H1 (cell line): ENCODE results near the gene SMARCC2. TPM values are rescaled to one million over a fixed set of nuclear protein-coding genes. Genes with fewer than 3 reads are reported as not detected.

Source experiments
- CTCF ChIA-PET: fragments of 300-600 bp; sonication (Branson Sonifier 250); formaldehyde crosslinking; loops from one replicate; lab custom pipeline; 2021; ENCODE audit not compliant: partially characterized antibody; lab: Charles Lee
- POLR2A ChIA-PET: fragments of 300-600 bp; sonication (Branson Sonifier 250); formaldehyde crosslinking; loops from one replicate; lab custom pipeline; 2021; ENCODE audit warnings: inconsistent platforms; ENCODE audit not compliant: partially characterized antibody; lab: Charles Lee
- DNase-seq, 2 experiments: peaks; one replicate each; pipeline versions ENCODE4 v3.0.0 to v3.0.0-alpha.2; 2010 to 2022; ENCODE audit warnings: low spot score in 2 of 2, low read depth in 1 of 2, mixed read lengths in 1 of 2
- FAIRE-seq: peaks from 2 replicates; lab custom pipeline; 2011; peaks lifted over from hg19 to GRCh38; lab: Jason Lieb, UNC
- H2AFZ ChIP-seq: 2 replicates; pipeline ENCODE4 v1.8.1; 2012; ENCODE audit warnings: low read length, inconsistent platforms
- H2AK5ac ChIP-seq: 2 replicates; pipeline ENCODE4 v1.6.1; 2013; ENCODE audit warnings: low read depth, low read length
- H2BK120ac ChIP-seq: replicated peaks from 2 replicates; pipeline ENCODE3; 2013; ENCODE audit warnings: low read depth, low read length, inconsistent platforms
- H2BK12ac ChIP-seq: 2 replicates; pipeline ENCODE4 v1.6.1; 2013; ENCODE audit warnings: low read depth, low read length
- H2BK15ac ChIP-seq: 2 replicates; pipeline ENCODE4 v1.6.1; 2013; ENCODE audit warnings: low read length
- H2BK20ac ChIP-seq: 2 replicates; pipeline ENCODE4 v1.6.1; 2013; ENCODE audit warnings: low read length
- H2BK5ac ChIP-seq: 2 replicates; pipeline ENCODE4 v1.6.1; 2013; ENCODE audit warnings: low read depth, low read length
- H3K14ac ChIP-seq: 2 replicates; pipeline ENCODE4 v1.6.1; 2013; ENCODE audit warnings: inconsistent platforms; ENCODE audit not compliant: insufficient read length
- H3K18ac ChIP-seq: 2 replicates; pipeline ENCODE4 v1.6.1; 2013; ENCODE audit warnings: low read length; ENCODE audit errors: extremely low read depth
- H3K23ac ChIP-seq: 2 replicates; pipeline ENCODE4 v1.6.1; 2013; ENCODE audit warnings: inconsistent platforms; ENCODE audit not compliant: insufficient read length
- H3K23me2 ChIP-seq: 2 replicates; pipeline ENCODE4 v1.6.1; 2013; ENCODE audit warnings: low read depth, low read length
- H3K27ac ChIP-seq: 2 replicates; pipeline ENCODE4 v1.6.1; 2011; ENCODE audit warnings: low read depth, low read length, inconsistent platforms
- H3K27me3 ChIP-seq, 4 experiments: replicated peaks in 1 of 4; 1 replicate in 1 of 4; 2 replicates in 3 of 4; pipeline versions ENCODE4 v1.6.1 to v1.8.1; 2011 to 2013; ENCODE audit warnings: low read length in 3 of 4, mild to moderate bottlenecking in 3 of 4, inconsistent platforms in 2 of 4, mixed read lengths in 2 of 4, moderate library complexity in 1 of 4; ENCODE audit not compliant: control insufficient read depth in 3 of 4, insufficient read depth in 3 of 4; ENCODE audit errors: extremely low read depth in 1 of 4
- H3K36me3 ChIP-seq, 4 experiments: 2 replicates each; pipeline versions ENCODE4 v1.6.1 to v1.8.1; 2011 to 2013; ENCODE audit warnings: mild to moderate bottlenecking in 4 of 4, low read length in 3 of 4, moderate library complexity in 2 of 4, control low read depth in 1 of 4, inconsistent platforms in 1 of 4; ENCODE audit not compliant: insufficient read depth in 4 of 4, control insufficient read depth in 2 of 4
- H3K4ac ChIP-seq: replicated peaks from 2 replicates; pipeline ENCODE3; 2013; ENCODE audit warnings: low read length, low read depth, mixed read lengths, inconsistent platforms; ENCODE audit not compliant: insufficient read length
- H3K4me1 ChIP-seq, 4 experiments: replicated peaks in 1 of 4; 1 replicate in 1 of 4; 2 replicates in 3 of 4; pipeline versions ENCODE4 v1.6.1 to v1.8.1; 2011 to 2013; ENCODE audit warnings: low read length in 3 of 4, inconsistent platforms in 2 of 4, mixed read lengths in 1 of 4; ENCODE audit not compliant: insufficient read depth in 4 of 4, control insufficient read depth in 3 of 4
- H3K4me2 ChIP-seq, 2 experiments: 2 replicates each; pipeline versions ENCODE4 v1.6.1 to v1.8.1; 2011 to 2013; ENCODE audit warnings: low read depth in 2 of 2, low read length in 2 of 2, control low read depth in 1 of 2, inconsistent platforms in 1 of 2, mild to moderate bottlenecking in 1 of 2; ENCODE audit not compliant: insufficient read depth in 1 of 2
- H3K4me3 ChIP-seq, 4 experiments: fragments of 200-600, 300-600 bp in 1 of 4; sonication (generic), shearing (Covaris generic), sonication (Bioruptor Twin) in 1 of 4; 2 replicates each; pipeline versions ENCODE4 v1.5.1 to v1.8.1; 2011 to 2016; ENCODE audit warnings: low read length in 4 of 4, low read depth in 3 of 4, control low read depth in 2 of 4, inconsistent platforms in 2 of 4, mild to moderate bottlenecking in 2 of 4, mixed read lengths in 1 of 4, moderate library complexity in 1 of 4; ENCODE audit not compliant: insufficient read depth in 2 of 4; ENCODE audit errors: extremely low read depth in 1 of 4
- H3K56ac ChIP-seq: replicated peaks from 2 replicates; pipeline ENCODE3; 2013; ENCODE audit warnings: low read depth, mild to moderate bottlenecking, mixed read lengths, low read length, inconsistent platforms; ENCODE audit not compliant: insufficient read length
- H3K79me1 ChIP-seq: 2 replicates; pipeline ENCODE4 v1.6.1; 2013; ENCODE audit warnings: low read depth, low read length, control low read depth
- H3K79me2 ChIP-seq, 2 experiments: 2 replicates each; pipeline versions ENCODE4 v1.6.1 to v1.8.1; 2012 to 2013; ENCODE audit warnings: low read length in 2 of 2, mild to moderate bottlenecking in 2 of 2, inconsistent platforms in 1 of 2; ENCODE audit not compliant: insufficient read depth in 2 of 2, control insufficient read depth in 1 of 2
- H3K9ac ChIP-seq, 4 experiments: replicated peaks in 1 of 4; 1 replicate in 1 of 4; 2 replicates in 3 of 4; pipeline versions ENCODE4 v1.6.1 to v1.8.1; 2011 to 2013; ENCODE audit warnings: low read depth in 3 of 4, low read length in 3 of 4, control low read depth in 2 of 4, mild to moderate bottlenecking in 2 of 4, moderate library complexity in 2 of 4, inconsistent platforms in 1 of 4; ENCODE audit errors: extremely low read depth in 1 of 4
- H3K9me3 ChIP-seq, 2 experiments: 2 replicates each; pipeline versions ENCODE4 v1.6.1 to v1.8.1; 2012 to 2013; ENCODE audit warnings: mild to moderate bottlenecking in 2 of 2, moderate library complexity in 2 of 2, control low read depth in 1 of 2, inconsistent platforms in 1 of 2, low read depth in 1 of 2, low read length in 1 of 2, mixed read lengths in 1 of 2; ENCODE audit not compliant: insufficient read depth in 2 of 2
- H4K20me1 ChIP-seq, 2 experiments: replicated peaks in 1 of 2; 2 replicates each; pipeline versions ENCODE3 to v1.8.1; 2011 to 2013; ENCODE audit warnings: inconsistent platforms in 2 of 2, low read length in 2 of 2, mild to moderate bottlenecking in 1 of 2; ENCODE audit not compliant: insufficient read depth in 2 of 2, control insufficient read depth in 1 of 2
- H4K5ac ChIP-seq: 2 replicates; pipeline ENCODE4 v1.6.1; 2013; ENCODE audit warnings: low read length, low read depth, mixed read lengths, inconsistent platforms; ENCODE audit not compliant: insufficient read length
- H4K8ac ChIP-seq: 2 replicates; pipeline ENCODE4 v1.8.0; 2013; ENCODE audit warnings: mild to moderate bottlenecking, moderate library complexity, low read length, inconsistent platforms; ENCODE audit not compliant: insufficient read depth; ENCODE audit errors: extremely low read depth
- H4K91ac ChIP-seq: replicated peaks from 2 replicates; pipeline ENCODE3; 2013; ENCODE audit warnings: low read length, mixed read lengths, inconsistent platforms; ENCODE audit not compliant: insufficient read length
- CEBPB ChIP-seq: IDR thresholded peaks from 2 replicates; pipeline ENCODE4 v1.6.1; 2012; ENCODE audit warnings: low read depth, low read length
- RAD21 ChIP-seq, 2 experiments: IDR thresholded peaks in 1 of 2; conservative IDR thresholded peaks in 1 of 2; 2 replicates each; pipeline ENCODE4 v1.6.1; 2011; ENCODE audit warnings: low read depth in 2 of 2, low read length in 2 of 2, improper control_type of control experiment in 1 of 2, inconsistent platforms in 1 of 2, mild to moderate bottlenecking in 1 of 2, moderate library complexity in 1 of 2
- SIN3A ChIP-seq, 2 experiments: IDR thresholded peaks in 1 of 2; conservative IDR thresholded peaks in 1 of 2; 2 replicates each; pipeline ENCODE4 v1.6.1; 2011 to 2012; ENCODE audit warnings: low read length in 2 of 2, improper control_type of control experiment in 1 of 2, low read depth in 1 of 2, mild to moderate bottlenecking in 1 of 2
- TAF7 ChIP-seq: optimal IDR thresholded peaks from 2 replicates; pipeline ENCODE3; 2011; ENCODE audit warnings: low read depth, mild to moderate bottlenecking, inconsistent platforms, low read length, moderate library complexity, borderline replicate concordance
- WGBS, 2 experiments: shearing (Covaris generic) in 1 of 2; methylation state at CpG; one replicate each; pipeline versions ENCODE4 v1.1.6 to v1.1.7; 2013 to 2015; ENCODE audit warnings: low lambda C conversion rate in 2 of 2, mixed read lengths in 2 of 2, inconsistent platforms in 1 of 2, low coverage in 1 of 2, missing lambda C conversion rate in 1 of 2; ENCODE audit not compliant: insufficient replicate concordance in 2 of 2, insufficient coverage in 1 of 2, insufficient read length in 1 of 2; ENCODE audit errors: extremely low coverage in 1 of 2, missing lambda C conversion rate in 1 of 2; 5-methylcytosine and 5-hydroxymethylcytosine counted together
- polyA plus RNA-seq, 7 experiments: library from polyadenylated mRNA; depleted of rRNA in 3 of 7; stranded (reverse) in 5 of 7; unstranded in 2 of 7; fragments of >200 nt in 5 of 7; fragments of 200-250 nt in 2 of 7; gene quantifications; 1 replicate in 5 of 7; 2 replicates in 1 of 7; 4 replicates in 1 of 7; pipeline versions ENCODE4 v1.2.1 to v1.2.3, GENCODE V29; 2011 to 2013; ENCODE audit warnings: missing spikeins in 2 of 7, mixed read lengths in 2 of 7
- total RNA-seq: library from RNA; stranded (reverse); fragmentation: NEBNext Ultra II Directional; extraction: Animal tissue kit (Norgen Biotek cat#: 25700); gene quantifications from 2 replicates; pipeline ENCODE4 v1.2.1, GENCODE V29; 2021
- TF ChIP-seq, protein P1 (sequence below): IDR thresholded peaks from 2 replicates; pipeline ENCODE4 v1.6.1; 2012; ENCODE audit warnings: inconsistent platforms
- TF ChIP-seq, protein P2 (sequence below): IDR thresholded peaks from 2 replicates; pipeline ENCODE4 v1.6.1; 2011; ENCODE audit warnings: low read length, improper control_type of control experiment
- TF ChIP-seq, protein P3 (sequence below), 3 experiments: IDR thresholded peaks; 1 replicate in 2 of 3; 2 replicates in 1 of 3; pipeline versions ENCODE4 v1.5.1 to v1.6.1; 2011; ENCODE audit warnings: low read length in 3 of 3, mild to moderate bottlenecking in 3 of 3, inconsistent platforms in 2 of 3, low read depth in 1 of 3, moderate library complexity in 1 of 3; ENCODE audit not compliant: insufficient read depth in 1 of 3; ENCODE audit errors: control extremely low read depth in 1 of 3

Gene SMARCC2
- total and polyA plus RNA-seq, 2 of the 8 experiments (the other 6 are each of a cell fraction or from before 2014, with no cell fraction given): 33.9 to 78.5 TPM

DNA sequence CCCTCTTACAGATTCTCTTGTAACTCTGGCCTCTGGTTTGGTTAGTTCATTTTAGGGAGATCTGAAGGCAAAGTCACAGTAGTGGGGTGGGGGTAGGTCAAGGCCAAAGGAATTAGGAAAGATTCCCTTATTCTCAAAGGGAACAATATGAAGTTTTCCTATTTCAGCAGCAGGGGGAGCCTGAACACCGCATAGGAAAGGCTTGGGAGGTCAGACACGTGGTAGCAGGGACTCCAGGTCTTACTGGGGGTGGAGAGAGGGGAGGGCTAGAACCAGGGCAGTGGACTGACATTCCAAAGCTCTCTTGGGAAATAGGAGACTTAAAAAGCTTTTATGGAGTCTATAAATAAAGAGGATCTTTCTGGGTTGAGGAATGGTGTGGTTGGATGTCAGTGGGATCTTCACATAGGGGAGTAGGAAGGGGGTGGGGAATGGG lies 69.9 kb downstream of the SMARCC2 start:
- no peak overlapping the region for H2BK12ac ChIP-seq
- FAIRE-seq (no peak), DNase-seq (peak in 1 of 2 experiments; percentile 69)
- no peaks in the 10 kb centered on the region for H3K9me3 ChIP-seq
- no peak overlapping the region for H3K9ac ChIP-seq
- H3K23ac ChIP-seq: no peak overlapping the region
- H3K56ac ChIP-seq: no peak overlapping the region
- H3K79me2 ChIP-seq: peaks cover 3 to 13% of the 10 kb centered on the region in 2 experiments; a peak in 3 of 4 replicates
- H2AK5ac ChIP-seq: no peak overlapping the region
- peaks cover 0 to 19% (median 7%) of the 10 kb centered on the region in 4 experiments; a peak in 7 of 8 replicates for H3K36me3 ChIP-seq
- H2BK5ac ChIP-seq: no peak overlapping the region; the same call in 1 of the 2 replicates
- H3K4me2 ChIP-seq: peak overlapping the region; percentile 96 to 99; a peak in 3 of 4 replicates
- no peak overlapping the region for H2BK20ac ChIP-seq
- no peak overlapping the region for H4K5ac ChIP-seq
- H3K4me1 ChIP-seq: peaks cover 0 to 9% (median 5%) of the 10 kb centered on the region in 4 experiments; a peak in 5 of 7 replicates
- H3K27ac ChIP-seq: no peak overlapping the region
- WGBS, 2 experiments: 3% methylated on average over 2 of the region's 2 CpGs; no CpG with 5 or more reads in 1 of the 2 experiments
- no peak overlapping the region for H4K8ac ChIP-seq
- ChIA-PET CTCF (interaction anchor here (0.6 to 5.3 kb wide), 26 partner anchors 9 to 337 kb away, joined by 3 to 47 read pairs (median 6); partner anchors contain the start of genes ESYT1, MYL6, MYL6B and PA2G4), POLR2A (interaction anchor here (0.8 to 7.1 kb wide), 10 partner anchors 9 to 148 kb away, joined by 3 to 267 read pairs (median 24); partner anchors contain the start of genes ERBB3, ESYT1, PA2G4 and RNF41)
- H3K4me3 ChIP-seq: peak overlapping the region; percentile 54 to 85 (median 75); a peak in 5 of 8 replicates
- H3K79me1 ChIP-seq: no peaks in the 10 kb centered on the region; the same call in 1 of the 2 replicates
- no peaks in the 10 kb centered on the region for H3K27me3 ChIP-seq
- H2BK15ac ChIP-seq: no peak overlapping the region
- H4K91ac ChIP-seq: no peak overlapping the region
- no peak overlapping the region for H2BK120ac ChIP-seq
- no peak overlapping the region for H3K14ac ChIP-seq
- H2AFZ ChIP-seq: no peak overlapping the region
- H3K18ac ChIP-seq: no peak overlapping the region
- peaks cover 10% of the 10 kb centered on the region for H3K23me2 ChIP-seq
- H3K4ac ChIP-seq: no peak overlapping the region
- H4K20me1 ChIP-seq: peaks cover 0 to 3% of the 10 kb centered on the region in 2 experiments
- TF ChIP-seq, protein P1, sequence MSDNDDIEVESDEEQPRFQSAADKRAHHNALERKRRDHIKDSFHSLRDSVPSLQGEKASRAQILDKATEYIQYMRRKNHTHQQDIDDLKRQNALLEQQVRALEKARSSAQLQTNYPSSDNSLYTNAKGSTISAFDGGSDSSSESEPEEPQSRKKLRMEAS: peak; percentile 96
- TF ChIP-seq SIN3A (conservative IDR thresholded peaks at IDR 0.05 in 1 of 2, IDR thresholded peaks at IDR 0.05 in 1 of 2; ENCODE audit: low read depth in 1 of 2, low read length in 2 of 2) (peak; percentile 89 to 93), TAF7 (no peak), CEBPB (0 out of 2 replicates have a peak, but pooled peaks have one; percentile 53), RAD21 (IDR thresholded peaks at IDR 0.05 in 1 of 2, conservative IDR thresholded peaks at IDR 0.05 in 1 of 2; ENCODE audit: low read depth in 2 of 2, low read length in 2 of 2) (peak; percentile 79 to 87)
- TF ChIP-seq, protein P2, sequence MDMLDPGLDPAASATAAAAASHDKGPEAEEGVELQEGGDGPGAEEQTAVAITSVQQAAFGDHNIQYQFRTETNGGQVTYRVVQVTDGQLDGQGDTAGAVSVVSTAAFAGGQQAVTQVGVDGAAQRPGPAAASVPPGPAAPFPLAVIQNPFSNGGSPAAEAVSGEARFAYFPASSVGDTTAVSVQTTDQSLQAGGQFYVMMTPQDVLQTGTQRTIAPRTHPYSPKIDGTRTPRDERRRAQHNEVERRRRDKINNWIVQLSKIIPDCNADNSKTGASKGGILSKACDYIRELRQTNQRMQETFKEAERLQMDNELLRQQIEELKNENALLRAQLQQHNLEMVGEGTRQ: peak; percentile 70
- TF ChIP-seq, protein P3, sequence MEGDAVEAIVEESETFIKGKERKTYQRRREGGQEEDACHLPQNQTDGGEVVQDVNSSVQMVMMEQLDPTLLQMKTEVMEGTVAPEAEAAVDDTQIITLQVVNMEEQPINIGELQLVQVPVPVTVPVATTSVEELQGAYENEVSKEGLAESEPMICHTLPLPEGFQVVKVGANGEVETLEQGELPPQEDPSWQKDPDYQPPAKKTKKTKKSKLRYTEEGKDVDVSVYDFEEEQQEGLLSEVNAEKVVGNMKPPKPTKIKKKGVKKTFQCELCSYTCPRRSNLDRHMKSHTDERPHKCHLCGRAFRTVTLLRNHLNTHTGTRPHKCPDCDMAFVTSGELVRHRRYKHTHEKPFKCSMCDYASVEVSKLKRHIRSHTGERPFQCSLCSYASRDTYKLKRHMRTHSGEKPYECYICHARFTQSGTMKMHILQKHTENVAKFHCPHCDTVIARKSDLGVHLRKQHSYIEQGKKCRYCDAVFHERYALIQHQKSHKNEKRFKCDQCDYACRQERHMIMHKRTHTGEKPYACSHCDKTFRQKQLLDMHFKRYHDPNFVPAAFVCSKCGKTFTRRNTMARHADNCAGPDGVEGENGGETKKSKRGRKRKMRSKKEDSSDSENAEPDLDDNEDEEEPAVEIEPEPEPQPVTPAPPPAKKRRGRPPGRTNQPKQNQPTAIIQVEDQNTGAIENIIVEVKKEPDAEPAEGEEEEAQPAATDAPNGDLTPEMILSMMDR (IDR thresholded peaks at IDR 0.05; ENCODE audit: control extremely low read depth in 1 of 3, insufficient read depth in 1 of 3, low read depth in 1 of 3, low read length in 3 of 3): peak; percentile 56 to 80 (median 79)
